HCEC 1CT (cell line): ENCODE results near the gene TBC1D22A.
A peak's percentile ranks its signal among the peaks of the same experiment; 100 is the strongest.

ENCODE experiments used
- DNase-seq: peaks from one replicate; pipeline ENCODE4 v3.0.0-alpha.2; 2017

Gene TBC1D22A

GRCh38 chr22:46862418-46863324 is 100.2 kb downstream of the TBC1D22A start:
- no peak for DNase-seq

DNA sequence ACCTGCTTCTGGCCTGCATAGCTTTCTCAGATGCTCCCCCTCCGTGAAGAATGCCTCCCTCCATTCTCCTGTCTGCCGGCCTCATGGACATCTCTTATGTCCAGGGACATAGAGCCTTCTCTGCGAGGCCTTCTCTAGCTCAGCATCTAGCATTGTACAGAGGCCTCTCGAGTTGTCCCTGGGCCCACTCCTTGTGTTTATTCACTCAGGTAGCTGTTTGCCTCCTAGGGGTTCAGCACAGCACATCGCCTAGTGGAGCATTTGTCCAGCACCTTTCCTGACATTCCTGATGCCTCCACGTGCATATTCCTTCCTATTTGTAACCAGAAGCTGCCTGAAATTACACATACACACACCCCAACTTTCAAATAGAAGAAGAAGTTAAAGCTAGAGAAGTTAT is 101.3 kb downstream of the TBC1D22A start:
- DNase-seq, result no peak

GRCh38 chr22:46864314-46865051 is 102.0 kb downstream of the TBC1D22A start:
- no peak for DNase-seq

GRCh38 chr22:46865052-46865434 is 102.6 kb downstream of the TBC1D22A start:
- DNase-seq, result no peak

- DNase-seq, result no peak
These were observed 103.2 kb downstream of the TBC1D22A start for GRCh38 chr22:46865642-46866041.

- peak; percentile 93 for DNase-seq
These were observed 104.1 kb downstream of the TBC1D22A start for GRCh38 chr22:46866591-46866990.

GRCh38 chr22:46867106-46867505 is 104.7 kb downstream of the TBC1D22A start:
- peak; percentile 20 for DNase-seq

DNA sequence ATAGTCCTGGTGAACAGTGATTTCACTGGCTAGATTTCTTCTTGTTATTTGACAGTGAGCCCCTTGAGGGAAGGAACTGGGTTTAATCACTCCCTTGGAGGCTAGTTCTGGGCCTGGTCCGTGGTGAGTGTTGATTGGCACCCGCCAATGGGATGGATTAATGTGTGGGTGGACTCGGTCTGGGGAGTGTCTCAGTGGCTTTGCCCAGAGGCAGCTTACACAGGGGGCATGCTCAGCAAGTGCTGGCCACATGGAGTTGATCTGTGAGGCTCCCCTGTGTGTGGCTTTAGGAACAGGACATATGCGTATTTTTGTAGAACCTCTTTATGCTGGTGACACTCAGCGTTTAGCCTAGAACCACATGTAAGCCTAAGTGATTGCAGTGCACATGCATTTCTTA is 106.9 kb downstream of the TBC1D22A start:
- no peak for DNase-seq

GRCh38 chr22:46869831-46870441 is 107.5 kb downstream of the TBC1D22A start:
- no peak for DNase-seq

GRCh38 chr22:46871826-46872225 is 109.4 kb downstream of the TBC1D22A start:
- no peak for DNase-seq

GRCh38 chr22:46875089-46875488 is 112.6 kb downstream of the TBC1D22A start:
- no peak for DNase-seq

DNA sequence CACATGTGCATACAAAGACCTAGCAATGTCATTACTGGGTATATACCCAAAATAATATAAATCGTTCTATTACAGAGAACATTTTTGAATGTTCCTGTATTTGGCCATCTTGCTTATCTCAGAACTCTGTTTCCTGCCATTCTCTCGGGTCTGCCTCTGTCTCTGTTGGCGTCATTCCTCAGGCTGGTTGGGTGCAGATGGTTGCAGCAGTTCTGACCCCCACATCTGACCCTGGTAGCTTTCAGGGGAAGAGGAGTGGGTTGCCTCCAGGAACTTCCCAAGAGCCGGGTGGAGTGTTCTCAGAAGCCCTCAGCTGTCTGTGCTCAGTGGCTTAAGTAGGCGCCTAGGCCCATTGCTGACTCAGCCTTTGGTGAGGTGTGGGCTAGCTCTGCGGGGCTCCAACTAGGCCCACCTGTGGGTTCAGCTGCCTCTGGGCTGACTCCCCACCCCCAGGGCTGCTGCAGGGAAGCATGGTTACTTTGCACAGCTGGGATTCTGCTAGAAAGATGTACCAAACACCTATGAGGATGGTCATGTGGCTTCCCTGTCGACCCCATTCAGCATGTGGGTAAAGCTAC is 114.0 kb downstream of the TBC1D22A start:
- no peak for DNase-seq

- no peak for DNase-seq
These were observed 115.9 kb downstream of the TBC1D22A start for GRCh38 chr22:46878191-46878948.

DNA sequence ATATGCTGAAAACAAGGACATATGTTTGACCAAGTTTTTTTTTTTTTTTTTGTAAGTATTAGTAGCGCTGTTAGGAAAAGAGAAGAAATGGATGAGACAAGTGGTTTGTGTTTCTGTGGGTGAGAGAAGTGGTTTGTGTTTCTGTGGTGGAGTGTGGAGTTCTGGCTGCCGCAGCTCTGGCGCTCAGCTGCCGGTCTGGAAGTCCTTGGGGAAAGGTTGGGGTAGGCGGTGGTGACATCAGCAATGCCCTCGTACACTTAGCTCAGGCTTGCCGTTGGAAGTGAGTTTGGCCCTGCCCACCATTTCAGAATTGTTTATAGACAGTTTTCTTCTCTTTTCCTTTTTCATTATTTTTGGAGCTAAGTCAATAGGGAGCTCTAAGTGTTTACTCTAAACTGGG is 116.6 kb downstream of the TBC1D22A start:
- no peak for DNase-seq

DNA sequence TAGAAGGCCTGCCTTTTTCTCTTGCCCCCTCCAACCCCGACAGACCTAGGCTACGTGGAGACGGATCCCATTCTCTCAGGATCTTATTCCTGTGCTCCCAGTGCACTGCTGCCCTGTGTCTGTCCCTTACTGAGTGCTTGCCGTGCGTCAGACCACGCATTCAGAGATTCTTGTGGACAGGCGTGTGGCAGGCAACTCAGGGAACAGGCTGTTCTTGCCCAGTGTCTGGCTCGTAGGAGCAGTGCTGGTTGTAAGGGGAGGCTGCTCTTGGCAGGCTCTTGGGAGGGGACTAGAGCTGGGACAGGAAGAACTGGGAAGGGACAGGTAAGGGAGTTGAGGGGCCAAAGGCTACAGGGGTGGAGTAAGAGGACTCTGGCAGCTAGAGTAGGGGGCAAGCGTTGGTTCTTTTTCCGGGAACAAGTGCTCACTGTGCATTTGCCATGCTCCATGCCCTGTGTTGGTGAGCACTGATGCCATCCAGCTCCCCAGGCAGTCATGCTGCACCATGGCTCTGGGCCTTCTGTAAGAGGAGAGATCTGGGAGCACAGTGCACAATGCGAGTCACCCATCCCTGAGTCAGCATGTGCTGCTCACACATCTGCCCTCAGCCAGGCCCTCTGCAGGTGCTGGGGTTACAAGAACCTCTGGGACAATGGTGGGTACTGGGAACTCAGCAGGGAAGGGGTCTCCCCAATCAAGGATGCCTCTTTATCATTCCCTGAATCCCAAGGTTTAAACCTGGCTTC is 119.1 kb downstream of the TBC1D22A start:
- peak; percentile 60 for DNase-seq

GRCh38 chr22:46883092-46883910 is 120.9 kb downstream of the TBC1D22A start:
- DNase-seq, result no peak

GRCh38 chr22:46884365-46884764 is 121.9 kb downstream of the TBC1D22A start:
- no peak for DNase-seq

- no peak for DNase-seq
These were observed 125.5 kb downstream of the TBC1D22A start for GRCh38 chr22:46887978-46888377.

DNA sequence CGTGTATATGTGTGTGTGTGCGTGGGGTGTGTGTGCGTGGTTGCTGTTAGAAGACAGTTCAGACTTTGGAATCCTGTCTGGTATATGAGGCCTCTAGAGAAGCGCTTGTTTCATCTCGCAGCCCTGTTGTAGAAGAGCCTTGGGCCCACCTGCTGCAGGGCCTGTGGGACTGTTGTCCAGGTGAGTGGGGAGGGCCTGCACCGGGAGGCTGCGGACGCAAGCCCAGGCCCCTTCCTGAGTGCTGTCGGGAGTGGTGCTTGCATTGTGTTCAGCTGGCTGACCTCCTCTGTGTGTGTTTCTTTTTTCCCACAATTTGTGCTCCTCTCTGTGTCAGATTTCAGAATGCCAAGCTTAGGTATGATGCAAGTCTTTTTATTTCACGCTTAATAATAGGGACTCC is 128.4 kb downstream of the TBC1D22A start:
- DNase-seq, result no peak

- DNase-seq, result no peak
These were observed 129.0 kb downstream of the TBC1D22A start for GRCh38 chr22:46891382-46891951.
